B cell (primary cell): ENCODE results near the gene TBC1D20. TPM values are rescaled to one million over a fixed set of nuclear protein-coding genes. Genes with fewer than 3 reads are reported as not detected.

Source experiments
- ATAC-seq: fragments of 200-7000 bp; cut with Tn5 transposase; one replicate; pipeline ENCODE4 v1.10.0; 2021; ENCODE audit warnings: low read depth, mild to moderate bottlenecking, moderate number of reproducible peaks, moderate library complexity
- CTCF ChIA-PET: fragments of 350-600 bp; sonication (Branson Sonifier 250); formaldehyde crosslinking; loops from one replicate; lab custom pipeline; 2021; ENCODE audit warnings: antibody characterized with exemption, inconsistent platforms; lab: Charles Lee
- POLR2A ChIA-PET: fragments of 350-600 bp; sonication (Branson Sonifier 250); formaldehyde crosslinking; loops from one replicate; lab custom pipeline; 2021; ENCODE audit warnings: antibody characterized with exemption; lab: Charles Lee
- DNase-seq: peaks from one replicate; pipeline ENCODE4 v3.0.0; 2013
- H2AFZ ChIP-seq: 2 replicates; pipeline ENCODE4 v1.6.1; 2012; ENCODE audit warnings: mild to moderate bottlenecking, low read depth, low read length; ENCODE audit not compliant: insufficient read depth, poor library complexity, severe bottlenecking
- H3K27ac ChIP-seq, 2 donors: 1 replicate in 1 of 2; 2 replicates in 1 of 2; pipeline ENCODE4 v1.5.1; 2012 to 2013; ENCODE audit warnings: low read length in 2 of 2, mild to moderate bottlenecking in 2 of 2, moderate library complexity in 1 of 2
- H3K27me3 ChIP-seq, 4 experiments: fragments of 200-600 bp in 1 of 4; sonication (generic) in 1 of 4; replicated peaks in 1 of 4; 1 replicate in 2 of 4; 2 replicates in 2 of 4; pipeline versions ENCODE4 v1.6.1 to v1.7.0; 2013 to 2016; ENCODE audit warnings: low read length in 3 of 4, mild to moderate bottlenecking in 2 of 4, mixed read lengths in 1 of 4, moderate library complexity in 1 of 4; ENCODE audit not compliant: insufficient read depth in 4 of 4, control insufficient read depth in 3 of 4; ENCODE audit errors: control extremely low read depth in 1 of 4
- H3K36me3 ChIP-seq, 2 experiments: replicated peaks in 1 of 2; 1 replicate in 1 of 2; 2 replicates in 1 of 2; pipeline versions ENCODE4 v1.6.1 to v1.7.1; 2013; ENCODE audit warnings: low read length in 1 of 2; ENCODE audit not compliant: insufficient read depth in 2 of 2, control insufficient read depth in 1 of 2; ENCODE audit errors: control extremely low read depth in 1 of 2, extremely low read depth in 1 of 2
- H3K4me1 ChIP-seq, 2 donors: fragments of 200-600 bp in 1 of 2; sonication (generic) in 1 of 2; 1 replicate in 1 of 2; 2 replicates in 1 of 2; pipeline versions ENCODE4 v1.5.1 to v1.6.1; 2013 to 2017; ENCODE audit warnings: low read length in 2 of 2; ENCODE audit not compliant: control insufficient read depth in 2 of 2, insufficient read depth in 2 of 2
- H3K4me2 ChIP-seq: replicated peaks from 2 replicates; pipeline ENCODE3; 2012; ENCODE audit warnings: mild to moderate bottlenecking, low read depth, low read length; ENCODE audit not compliant: poor library complexity, severe bottlenecking
- H3K4me3 ChIP-seq, 5 experiments: fragments of 200-600 bp in 1 of 5; sonication (generic) in 1 of 5; 1 replicate in 3 of 5; 2 replicates in 2 of 5; pipeline versions ENCODE4 v1.5.1 to v1.7.0; 2011 to 2016; ENCODE audit warnings: low read length in 4 of 5, mild to moderate bottlenecking in 4 of 5, low read depth in 2 of 5, control low read depth in 1 of 5, moderate library complexity in 1 of 5; ENCODE audit not compliant: insufficient read depth in 1 of 5; ENCODE audit errors: control extremely low read depth in 1 of 5, extremely low read depth in 1 of 5
- H3K79me2 ChIP-seq: fragments of 200-600 bp; sonication (generic); one replicate; pipeline ENCODE4 v1.6.0; 2016; ENCODE audit warnings: low read length; ENCODE audit not compliant: control insufficient read depth, insufficient read depth
- H3K9ac ChIP-seq: fragments of 200-600 bp; sonication (generic); 2 replicates; pipeline ENCODE4 v1.6.1; 2017; ENCODE audit warnings: mild to moderate bottlenecking, low read length, moderate library complexity
- H3K9me3 ChIP-seq, 3 donors: one replicate each; pipeline versions ENCODE4 v1.6.1 to v1.7.1; 2013; ENCODE audit warnings: low read length in 2 of 3; ENCODE audit not compliant: control insufficient read depth in 2 of 3, insufficient read depth in 1 of 3; ENCODE audit errors: control extremely low read depth in 1 of 3
- H4K20me1 ChIP-seq: 2 replicates; pipeline ENCODE4 v1.6.0; 2012; ENCODE audit warnings: mild to moderate bottlenecking, low read length; ENCODE audit not compliant: insufficient read depth, control insufficient read depth, poor library complexity, severe bottlenecking
- H3K27ac Mint-ChIP-seq: one replicate; pipeline ENCODE4 v1.8.0; 2021; ENCODE audit warnings: mixed read lengths
- H3K27me3 Mint-ChIP-seq: one replicate; pipeline ENCODE4 v1.8.0; 2021; ENCODE audit warnings: mixed read lengths
- H3K4me1 Mint-ChIP-seq: one replicate; pipeline ENCODE4 v1.8.0; 2021; ENCODE audit warnings: mixed read lengths
- H3K4me3 Mint-ChIP-seq: one replicate; pipeline ENCODE4 v1.8.0; 2021; ENCODE audit warnings: mixed read lengths
- H3K9me3 Mint-ChIP-seq: one replicate; pipeline ENCODE4 v1.8.0; 2022; ENCODE audit warnings: mixed read lengths; ENCODE audit not compliant: insufficient read depth
- CTCF ChIP-seq: fragments of 200-600 bp; IDR thresholded peaks from one replicate; pipeline ENCODE4 v1.8.0; 2022; ENCODE audit warnings: antibody characterized with exemption, mild to moderate bottlenecking
- EZH2 ChIP-seq: IDR thresholded peaks from 2 replicates; pipeline ENCODE4 v1.6.1; 2012; ENCODE audit warnings: borderline replicate concordance, low read depth, mild to moderate bottlenecking, moderate library complexity, low read length; ENCODE audit not compliant: insufficient read depth, poor library complexity, severe bottlenecking
- whole genome bisulfite sequencing: methylation state at CpG from one replicate; pipeline ENCODE4 v1.1.5; 2013; ENCODE audit warnings: missing lambda C conversion rate; ENCODE audit not compliant: insufficient coverage; 5-methylcytosine and 5-hydroxymethylcytosine counted together
- intact Hi-C: fragments of 100-400 bp; cut with micrococcal nuclease; formaldehyde crosslinking; loops from one replicate; pipeline ENCODE4 v1.10.0; 2022
- polyA plus RNA-seq: library from polyadenylated mRNA; depleted of rRNA; stranded (reverse); fragments of >200 nt; gene quantifications from 2 replicates; pipeline ENCODE4 v1.2.3, GENCODE V29; 2012
- total RNA-seq, 2 donors: library from RNA; stranded (reverse); fragments of 120-200 nt in 1 of 2; gene quantifications; 1 replicate in 1 of 2; 2 replicates in 1 of 2; pipeline versions ENCODE4 v1.2.3 to v1.2.4, GENCODE V29; 2013 to 2022

TBC1D20 gene
- total and polyA plus RNA-seq, 2 donors (not counting 1 experiment from before 2014, with no cell fraction given): 31.7 to 40.0 TPM

- Histone ChIP-seq H3K9me3 (no peaks in the 10 kb centered on the region), H3K4me3 (no peak overlapping the region), H3K27me3 (no peaks in the 10 kb centered on the region), H4K20me1 (no peaks in the 10 kb centered on the region), H3K4me2 (no peak overlapping the region), H3K4me1 (peaks cover 29 to 45% of the 10 kb centered on the region in 2 donors), H2AFZ (no peak overlapping the region), H3K36me3 (peaks cover 0 to 44% of the 10 kb centered on the region in 2 experiments), H3K9ac (no peak overlapping the region), H3K27ac (no peak overlapping the region), H3K79me2 (peaks cover 3% of the 10 kb centered on the region)
- ATAC-seq (no peak), DNase-seq (no peak)
- no peak for TF ChIP-seq CTCF
- TF ChIP-seq EZH2: no peak
- Mint-ChIP-seq H3K4me3 (no peak overlapping the region), H3K27me3 (no peaks in the 10 kb centered on the region), H3K4me1 (peaks cover 61% of the 10 kb centered on the region), H3K9me3 (no peaks in the 10 kb centered on the region), H3K27ac (peak overlapping the region; percentile 96)
- intact Hi-C loops: no loop called here
- ChIA-PET CTCF (interaction anchor here (1.7 kb wide), 1 partner anchor 80 kb away, joined by 4 read pairs; no protein-coding TSS in a partner anchor), POLR2A (no interaction called here)
- WGBS: 86% methylated on average over 5 of the region's 11 CpGs
Measured at GRCh38 chr20:434221-434620, 28.1 kb downstream of the TBC1D20 start.

GRCh38 chr20:433300-433975 lies 28.9 kb downstream of the TBC1D20 start:
- Histone ChIP-seq H3K9ac (peak overlapping the region; percentile 37), H3K4me2 (peak overlapping the region; percentile 61), H3K36me3 (peaks cover 0 to 50% of the 10 kb centered on the region in 2 experiments), H3K79me2 (peaks cover 3% of the 10 kb centered on the region), H2AFZ (peak overlapping the region; percentile 7), H3K4me3 (no peak overlapping the region), H3K4me1 (peaks cover 22 to 37% of the 10 kb centered on the region in 2 donors), H3K9me3 (no peaks in the 10 kb centered on the region), H3K27me3 (no peaks in the 10 kb centered on the region), H4K20me1 (no peaks in the 10 kb centered on the region), H3K27ac (peak overlapping the region; percentile 46 to 51)
- TF ChIP-seq EZH2 (no peak), CTCF (no peak)
- Mint-ChIP-seq H3K4me3 (peak overlapping the region; percentile 82), H3K9me3 (no peaks in the 10 kb centered on the region), H3K4me1 (peaks cover 53% of the 10 kb centered on the region), H3K27me3 (no peaks in the 10 kb centered on the region), H3K27ac (peak overlapping the region; percentile 96)
- ATAC-seq: peak; percentile 70
- DNase-seq: peak; percentile 49
- WGBS: 34% methylated on average over 12 of the region's 12 CpGs
- POLR2A ChIA-PET: no interaction called here
- intact Hi-C loops: no loop called here
- CTCF ChIA-PET: interaction anchor here (1.3 kb wide), 1 partner anchor 79 kb away, joined by 7 read pairs; no protein-coding TSS in a partner anchor
